H9 (cell line): ENCODE results near the gene RANBP3. TPM values are rescaled to one million over a fixed set of nuclear protein-coding genes. Genes with fewer than 3 reads are reported as not detected.

Experiments used
- DNase-seq: peaks from one replicate; pipeline ENCODE4 v3.0.0-alpha.2; 2017
- H2AFZ ChIP-seq: one replicate; pipeline ENCODE4 v1.6.1; 2013; ENCODE audit warnings: mild to moderate bottlenecking, low read length, control low read depth, moderate library complexity
- H2AK5ac ChIP-seq: 2 replicates; pipeline ENCODE4 v1.6.1; 2013; ENCODE audit warnings: low read length, control low read depth, mixed read lengths; ENCODE audit not compliant: insufficient read length
- H2BK120ac ChIP-seq: one replicate; pipeline ENCODE4 v1.6.1; 2013; ENCODE audit warnings: low read depth, mild to moderate bottlenecking, low read length, control low read depth, inconsistent platforms; ENCODE audit not compliant: poor library complexity, severe bottlenecking
- H2BK12ac ChIP-seq: 2 replicates; pipeline ENCODE4 v1.6.1; 2013; ENCODE audit warnings: low read length, control low read depth, mixed read lengths, low read depth; ENCODE audit not compliant: insufficient read length
- H2BK15ac ChIP-seq: 2 replicates; pipeline ENCODE4 v1.6.1; 2013; ENCODE audit warnings: low read depth, low read length, control low read depth
- H2BK20ac ChIP-seq: one replicate; pipeline ENCODE4 v1.6.1; 2013; ENCODE audit warnings: low read depth, mild to moderate bottlenecking, low read length, control low read depth, inconsistent platforms; ENCODE audit not compliant: poor library complexity, severe bottlenecking
- H2BK5ac ChIP-seq: 2 replicates; pipeline ENCODE4 v1.6.1; 2013; ENCODE audit warnings: low read length, control low read depth, mixed read lengths; ENCODE audit not compliant: insufficient read length
- H3K14ac ChIP-seq: 2 replicates; pipeline ENCODE4 v1.6.1; 2013; ENCODE audit warnings: low read length, control low read depth; ENCODE audit not compliant: insufficient read depth
- H3K18ac ChIP-seq: 2 replicates; pipeline ENCODE4 v1.6.1; 2013; ENCODE audit warnings: low read depth, mild to moderate bottlenecking, mixed read lengths, low read length, control low read depth; ENCODE audit not compliant: insufficient read length
- H3K23ac ChIP-seq: 2 replicates; pipeline ENCODE4 v1.6.1; 2013; ENCODE audit warnings: low read length, control low read depth, mixed read lengths, low read depth; ENCODE audit not compliant: insufficient read length
- H3K23me2 ChIP-seq: 2 replicates; pipeline ENCODE4 v1.6.1; 2013; ENCODE audit warnings: low read depth, mild to moderate bottlenecking, mixed read lengths, low read length, control low read depth; ENCODE audit not compliant: insufficient read length, poor library complexity, severe bottlenecking
- H3K27ac ChIP-seq: 2 replicates; pipeline ENCODE4 v1.5.1; 2013; ENCODE audit warnings: low read length, control low read depth, mixed read lengths, low read depth; ENCODE audit not compliant: insufficient read length
- H3K27me3 ChIP-seq: 2 replicates; pipeline ENCODE4 v1.6.1; 2013; ENCODE audit warnings: low read length, control low read depth, inconsistent platforms; ENCODE audit not compliant: insufficient read depth
- H3K4ac ChIP-seq: 2 replicates; pipeline ENCODE4 v1.6.1; 2013; ENCODE audit warnings: low read depth, mild to moderate bottlenecking, control low read depth, inconsistent platforms, low read length, moderate library complexity
- H3K4me1 ChIP-seq: 2 replicates; pipeline ENCODE4 v1.6.1; 2013; ENCODE audit warnings: low read length, control low read depth, inconsistent platforms; ENCODE audit not compliant: insufficient read depth
- H3K4me2 ChIP-seq: 2 replicates; pipeline ENCODE4 v1.6.1; 2013; ENCODE audit warnings: low read length, control low read depth, mixed read lengths; ENCODE audit not compliant: insufficient read length, insufficient read depth
- H3K56ac ChIP-seq: 2 replicates; pipeline ENCODE4 v1.6.1; 2013; ENCODE audit warnings: low read depth, mild to moderate bottlenecking, mixed read lengths, low read length, control low read depth; ENCODE audit not compliant: insufficient read length
- H3K79me1 ChIP-seq: 2 replicates; pipeline ENCODE4 v1.6.1; 2013; ENCODE audit warnings: low read depth, mild to moderate bottlenecking, moderate library complexity, low read length, control low read depth, inconsistent platforms; ENCODE audit not compliant: insufficient read depth, poor library complexity, severe bottlenecking
- H3K79me2 ChIP-seq: 2 replicates; pipeline ENCODE4 v1.6.1; 2013; ENCODE audit warnings: low read length, control low read depth, inconsistent platforms; ENCODE audit not compliant: insufficient read depth
- H3K9ac ChIP-seq: 2 replicates; pipeline ENCODE4 v1.6.1; 2013; ENCODE audit warnings: low read length, control low read depth, mixed read lengths; ENCODE audit not compliant: insufficient read length; ENCODE audit errors: extremely low read depth
- H3K9me3 ChIP-seq: one replicate; pipeline ENCODE4 v1.6.1; 2013; ENCODE audit warnings: low read depth, low read length, inconsistent platforms; ENCODE audit not compliant: control insufficient read depth
- H3T11ph ChIP-seq: one replicate; pipeline ENCODE4 v1.6.1; 2013; ENCODE audit warnings: mild to moderate bottlenecking, low read length, control low read depth, inconsistent platforms
- H4K20me1 ChIP-seq: one replicate; pipeline ENCODE4 v1.6.1; 2013; ENCODE audit not compliant: control insufficient read depth, insufficient read length, insufficient read depth
- H4K5ac ChIP-seq: 2 replicates; pipeline ENCODE4 v1.6.1; 2013; ENCODE audit warnings: low read depth, mild to moderate bottlenecking, mixed read lengths, low read length, control low read depth; ENCODE audit not compliant: insufficient read length
- H4K8ac ChIP-seq: replicated peaks from 2 replicates; pipeline ENCODE4 v1.6.1; 2013; ENCODE audit warnings: low read length, control low read depth, mixed read lengths, low read depth; ENCODE audit not compliant: insufficient read length
- H4K91ac ChIP-seq: 2 replicates; pipeline ENCODE4 v1.6.1; 2013; ENCODE audit warnings: low read depth, mild to moderate bottlenecking, moderate library complexity, mixed read lengths, low read length, control low read depth; ENCODE audit not compliant: insufficient read length
- H3K27ac Mint-ChIP-seq, 3 experiments: 2 replicates in 2 of 3; 3 replicates in 1 of 3; pipeline ENCODE4 v1.8.0; 2020 to 2021; ENCODE audit warnings: mixed read lengths in 3 of 3, mild to moderate bottlenecking in 1 of 3, moderate library complexity in 1 of 3
- H3K27me3 Mint-ChIP-seq: 2 replicates; pipeline ENCODE4 v1.8.0; 2021; ENCODE audit warnings: low read depth, mild to moderate bottlenecking, moderate library complexity, mixed read lengths
- H3K36me3 Mint-ChIP-seq, 3 experiments: 2 replicates in 2 of 3; 3 replicates in 1 of 3; pipeline ENCODE4 v1.8.0; 2020 to 2021; ENCODE audit warnings: low read depth in 3 of 3, mixed read lengths in 3 of 3; ENCODE audit not compliant: insufficient read depth in 1 of 3
- H3K4me1 Mint-ChIP-seq, 2 experiments: 2 replicates each; pipeline ENCODE4 v1.8.0; 2020; ENCODE audit warnings: mixed read lengths in 2 of 2
- H3K4me3 Mint-ChIP-seq, 2 experiments: 2 replicates in 1 of 2; 3 replicates in 1 of 2; pipeline ENCODE4 v1.8.0; 2020 to 2021; ENCODE audit warnings: mild to moderate bottlenecking in 2 of 2, mixed read lengths in 2 of 2, moderate library complexity in 1 of 2
- H3K9me3 Mint-ChIP-seq, 2 experiments: 2 replicates in 1 of 2; 3 replicates in 1 of 2; pipeline ENCODE4 v1.8.0; 2020; ENCODE audit warnings: mild to moderate bottlenecking in 2 of 2, mixed read lengths in 2 of 2, moderate library complexity in 1 of 2
- WGBS: extraction: QIAGEN DNeasy Blood & Tissue Kit; methylation state at CpG from one replicate; pipeline ENCODE4 v1.1.7; 2013; ENCODE audit warnings: missing lambda C conversion rate, low lambda C conversion rate, mixed read lengths; ENCODE audit not compliant: insufficient read length; ENCODE audit errors: extremely low coverage; 5-methylcytosine and 5-hydroxymethylcytosine counted together
- total RNA-seq: library from RNA; stranded (reverse); gene quantifications from 2 replicates; pipeline ENCODE4 v1.2.1, GENCODE V29; 2021
- TF ChIP-seq, protein P1 (sequence below): fragments of 200-600 bp; sonication (generic); conservative IDR thresholded peaks from 3 replicates; pipeline ENCODE4 v1.8.0; 2021; ENCODE audit warnings: antibody characterized with exemption, mild to moderate bottlenecking

The RANBP3 gene
- total RNA-seq, 1 experiment from 2014 or later = 86.5 TPM

DNA sequence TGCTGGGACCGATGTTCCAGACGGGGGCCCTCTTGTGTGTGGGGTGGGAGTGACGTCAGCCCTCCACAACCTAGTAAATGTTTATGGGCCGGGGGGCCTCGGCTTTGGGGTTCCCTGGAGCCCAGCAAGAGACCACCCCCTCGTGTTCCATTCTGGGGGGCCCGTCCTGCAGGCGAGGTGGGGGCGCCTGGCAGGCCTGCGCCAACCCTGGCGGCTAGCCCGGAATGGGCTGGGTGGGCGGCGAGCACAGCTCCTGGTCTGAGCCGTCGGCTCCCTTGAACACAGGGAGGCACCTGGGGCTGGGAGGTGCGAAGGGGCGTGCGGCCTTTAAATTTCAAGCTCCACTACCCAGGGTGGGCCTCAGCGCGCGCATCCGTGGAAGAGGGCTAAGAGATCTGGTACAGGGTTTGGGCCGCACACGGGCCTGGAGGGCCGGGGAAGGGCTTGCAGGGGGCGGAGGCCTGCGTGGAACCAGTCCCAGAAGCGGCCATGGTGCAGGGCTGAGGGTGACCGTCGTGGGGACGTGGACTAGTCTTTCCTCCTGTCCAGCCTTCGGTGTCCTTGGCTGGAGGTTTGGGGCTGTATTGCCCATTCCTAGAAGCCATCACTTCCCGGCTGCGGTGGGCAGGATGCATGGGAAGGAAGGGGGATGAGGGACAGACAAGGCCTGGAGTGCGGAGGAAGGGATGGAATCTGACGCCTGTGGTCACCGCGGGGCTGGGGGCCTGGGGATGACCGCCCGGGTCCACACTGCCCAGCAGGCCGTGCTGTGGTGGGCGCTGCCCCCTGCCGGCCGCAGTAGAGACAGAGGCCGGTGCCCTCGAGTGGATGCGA lies 85.8 kb downstream of the RANBP3 start:
- no peak overlapping the region for H4K91ac ChIP-seq
- H3K4me1 ChIP-seq = no peaks in the 10 kb centered on the region; the same call in 1 of the 2 replicates
- Mint-ChIP-seq H3K4me1 (peaks cover 10 to 15% of the 10 kb centered on the region in 2 experiments), H3K27ac (peak overlapping the region in 1 of 3 experiments; percentile 23; a peak in 1 of 7 replicates), H3K27me3 (peaks cover 29% of the 10 kb centered on the region), H3K4me3 (peak overlapping the region in 1 of 2 experiments; percentile 48; a peak in 2 of 5 replicates), H3K36me3 (peaks cover 3 to 11% (median 8%) of the 10 kb centered on the region in 3 experiments; a peak in 6 of 7 replicates), H3K9me3 (no peaks in the 10 kb centered on the region)
- no peaks in the 10 kb centered on the region for H3K79me1 ChIP-seq
- no peaks in the 10 kb centered on the region for H3K79me2 ChIP-seq
- H4K8ac ChIP-seq = no peak overlapping the region
- H3K23me2 ChIP-seq = no peaks in the 10 kb centered on the region
- H4K5ac ChIP-seq = no peak overlapping the region
- H2BK12ac ChIP-seq = no peak overlapping the region
- no peaks in the 10 kb centered on the region for H3K9me3 ChIP-seq
- H3K56ac ChIP-seq = no peak overlapping the region
- no peak overlapping the region for H2BK15ac ChIP-seq
- H2AK5ac ChIP-seq = no peak overlapping the region
- peak overlapping the region; percentile 37 for H3K18ac ChIP-seq
- H2AFZ ChIP-seq = no peak overlapping the region
- H3K4ac ChIP-seq = no peak overlapping the region
- H2BK120ac ChIP-seq = no peak overlapping the region
- H3K23ac ChIP-seq = no peak overlapping the region
- no peak overlapping the region for H3K9ac ChIP-seq
- H2BK20ac ChIP-seq = no peak overlapping the region
- no peak overlapping the region for H3K4me2 ChIP-seq
- peak overlapping the region; percentile 4; the same call in 1 of the 2 replicates for H3K14ac ChIP-seq
- no peak overlapping the region for H2BK5ac ChIP-seq
- DNase-seq = peak; percentile 61
- H3K27me3 ChIP-seq = no peaks in the 10 kb centered on the region
- H3K27ac ChIP-seq = no peak overlapping the region
- H3T11ph ChIP-seq = no peak overlapping the region
- no CpG with 5 or more reads among the region's 48 CpGs for WGBS
- TF ChIP-seq, protein P1, sequence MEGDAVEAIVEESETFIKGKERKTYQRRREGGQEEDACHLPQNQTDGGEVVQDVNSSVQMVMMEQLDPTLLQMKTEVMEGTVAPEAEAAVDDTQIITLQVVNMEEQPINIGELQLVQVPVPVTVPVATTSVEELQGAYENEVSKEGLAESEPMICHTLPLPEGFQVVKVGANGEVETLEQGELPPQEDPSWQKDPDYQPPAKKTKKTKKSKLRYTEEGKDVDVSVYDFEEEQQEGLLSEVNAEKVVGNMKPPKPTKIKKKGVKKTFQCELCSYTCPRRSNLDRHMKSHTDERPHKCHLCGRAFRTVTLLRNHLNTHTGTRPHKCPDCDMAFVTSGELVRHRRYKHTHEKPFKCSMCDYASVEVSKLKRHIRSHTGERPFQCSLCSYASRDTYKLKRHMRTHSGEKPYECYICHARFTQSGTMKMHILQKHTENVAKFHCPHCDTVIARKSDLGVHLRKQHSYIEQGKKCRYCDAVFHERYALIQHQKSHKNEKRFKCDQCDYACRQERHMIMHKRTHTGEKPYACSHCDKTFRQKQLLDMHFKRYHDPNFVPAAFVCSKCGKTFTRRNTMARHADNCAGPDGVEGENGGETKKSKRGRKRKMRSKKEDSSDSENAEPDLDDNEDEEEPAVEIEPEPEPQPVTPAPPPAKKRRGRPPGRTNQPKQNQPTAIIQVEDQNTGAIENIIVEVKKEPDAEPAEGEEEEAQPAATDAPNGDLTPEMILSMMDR = peak; percentile 78
- no peaks in the 10 kb centered on the region for H4K20me1 ChIP-seq
